Mesothelial cell of epicardium (in vitro differentiated cells): ENCODE measurements around the gene COL27A1. TPM values are rescaled to one million over a fixed set of nuclear protein-coding genes. Genes with fewer than 3 reads are reported as not detected.

Source experiments
- DNase-seq, 2 experiments: peaks; one replicate each; pipeline ENCODE4 v3.0.0; 2021; ENCODE audit warnings: low spot score in 2 of 2; ENCODE audit not compliant: unreplicated experiment in 2 of 2
- H3K27ac Mint-ChIP-seq: 2 replicates; pipeline ENCODE4 v1.8.0; 2021; ENCODE audit warnings: mixed read lengths
- H3K27me3 Mint-ChIP-seq: 2 replicates; pipeline ENCODE4 v1.8.0; 2021; ENCODE audit warnings: low read depth, mixed read lengths
- H3K36me3 Mint-ChIP-seq: 2 replicates; pipeline ENCODE4 v1.8.0; 2021; ENCODE audit warnings: mixed read lengths
- H3K4me1 Mint-ChIP-seq: 2 replicates; pipeline ENCODE4 v1.8.0; 2021; ENCODE audit warnings: mixed read lengths
- H3K4me3 Mint-ChIP-seq: 2 replicates; pipeline ENCODE4 v1.8.0; 2021; ENCODE audit warnings: mild to moderate bottlenecking, moderate library complexity, mixed read lengths
- H3K9me3 Mint-ChIP-seq: 2 replicates; pipeline ENCODE4 v1.8.0; 2021; ENCODE audit warnings: mixed read lengths
- CTCF ChIP-seq: fragments of 200-600 bp; sonication (generic); IDR thresholded peaks from one replicate; pipeline ENCODE4 v1.5.0; 2021; ENCODE audit warnings: antibody characterized with exemption; ENCODE audit not compliant: unreplicated experiment
- total RNA-seq: library from RNA; stranded (reverse); gene quantifications from 3 replicates; pipeline ENCODE4 v1.2.1, GENCODE V29; 2021

COL27A1 gene
- total RNA-seq, 1 donor from 2014 or later, result 138 TPM

DNA sequence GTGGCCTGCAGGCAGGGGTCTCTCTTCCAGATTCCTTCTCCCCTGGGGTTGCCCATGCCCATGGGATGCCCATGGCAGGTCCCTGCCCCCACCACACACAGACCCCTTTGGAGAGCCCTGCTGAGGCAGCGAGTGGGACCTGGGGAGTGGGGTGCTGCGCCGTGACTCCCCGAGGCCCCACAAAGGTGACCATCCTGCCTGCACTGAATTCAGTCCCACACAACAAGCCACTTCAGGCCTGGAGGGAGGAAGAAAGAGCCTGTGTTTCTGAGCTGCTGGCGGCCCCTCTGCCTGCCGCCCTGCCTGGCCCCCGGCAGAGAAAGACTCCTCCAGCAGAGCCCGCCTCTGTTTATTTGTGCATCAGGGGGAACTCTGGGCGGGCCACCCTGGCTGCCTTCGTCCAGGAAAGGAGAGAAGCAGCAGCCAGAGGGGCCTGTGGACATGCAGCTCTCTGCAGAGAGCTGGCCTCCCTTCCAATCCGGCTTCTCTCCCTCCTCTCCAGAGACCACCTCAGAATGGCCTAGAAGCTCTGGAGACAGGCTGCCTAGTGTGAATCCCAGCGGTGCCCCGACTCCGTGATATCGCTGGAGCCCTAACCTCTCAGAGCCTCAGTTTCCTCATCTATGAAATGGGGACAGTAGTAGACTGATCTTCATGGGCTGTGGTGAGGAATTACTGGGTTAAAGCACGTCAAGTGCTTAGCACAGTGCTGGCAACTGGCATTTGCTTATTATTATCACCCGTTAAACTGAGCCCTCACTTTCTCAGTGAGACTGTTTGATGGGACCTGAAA, 72.9 kb downstream of the COL27A1 start:
- peak overlapping the region; percentile 100 for H3K27ac Mint-ChIP-seq
- no peak overlapping the region for H3K4me3 Mint-ChIP-seq
- no peaks in the 10 kb centered on the region for H3K9me3 Mint-ChIP-seq
- no peaks in the 10 kb centered on the region for H3K27me3 Mint-ChIP-seq
- peaks cover 6% of the 10 kb centered on the region for H3K36me3 Mint-ChIP-seq
- TF ChIP-seq CTCF, result no peak
- peaks cover 56% of the 10 kb centered on the region for H3K4me1 Mint-ChIP-seq
- DNase-seq, result no peak

DNA sequence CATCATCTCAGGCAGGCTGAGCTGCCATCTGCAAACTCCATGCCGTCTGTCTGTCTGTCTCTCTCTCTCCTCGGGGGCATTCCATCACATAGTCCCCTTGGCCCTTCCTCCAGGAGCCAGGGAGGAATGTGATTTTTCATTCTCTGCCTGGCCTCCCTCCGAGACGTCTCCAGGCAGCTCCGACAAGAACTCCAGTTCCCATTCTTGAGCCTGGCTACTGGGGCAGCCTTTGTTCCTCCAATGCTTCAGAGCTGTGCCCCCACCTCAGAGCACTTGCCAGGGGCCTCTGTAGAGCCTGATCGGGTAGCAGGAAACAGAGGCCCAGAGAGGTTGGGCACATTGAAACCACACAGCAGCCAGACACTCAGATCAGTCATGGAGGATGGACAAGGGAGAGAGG, 74.0 kb downstream of the COL27A1 start:
- Mint-ChIP-seq H3K4me1 (peaks cover 65% of the 10 kb centered on the region), H3K9me3 (no peaks in the 10 kb centered on the region), H3K27me3 (no peaks in the 10 kb centered on the region), H3K27ac (peak overlapping the region; percentile 100), H3K36me3 (peaks cover 4% of the 10 kb centered on the region), H3K4me3 (no peak overlapping the region)
- no peak for TF ChIP-seq CTCF
- peak in 1 of 2 experiments; percentile 45 for DNase-seq

DNA sequence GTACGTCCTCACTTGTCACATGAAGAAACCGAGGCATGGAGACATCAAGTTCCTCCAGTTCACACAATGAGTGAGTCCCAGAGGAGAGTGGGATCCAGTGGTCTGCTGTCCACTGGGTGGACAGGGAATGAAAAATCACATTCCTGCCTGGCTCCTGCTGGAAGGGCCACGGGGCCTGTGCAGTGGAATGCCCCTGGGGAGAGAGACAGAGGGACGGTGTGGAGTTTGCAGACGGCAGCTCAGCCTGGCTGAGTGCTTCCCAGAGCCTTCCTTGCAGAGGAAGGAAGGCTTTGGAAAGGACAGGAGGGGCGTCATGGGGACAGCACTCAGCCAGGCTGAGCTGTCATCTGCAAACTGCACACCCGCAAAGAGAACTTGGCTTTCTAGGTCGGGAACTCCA, 74.7 kb downstream of the COL27A1 start:
- Mint-ChIP-seq H3K36me3 (peaks cover 4% of the 10 kb centered on the region), H3K4me3 (no peak overlapping the region), H3K27me3 (no peaks in the 10 kb centered on the region), H3K4me1 (peaks cover 70% of the 10 kb centered on the region), H3K9me3 (no peaks in the 10 kb centered on the region), H3K27ac (peak overlapping the region; percentile 100)
- DNase-seq, result peak in 1 of 2 experiments; percentile 49
- TF ChIP-seq CTCF, result no peak

DNA sequence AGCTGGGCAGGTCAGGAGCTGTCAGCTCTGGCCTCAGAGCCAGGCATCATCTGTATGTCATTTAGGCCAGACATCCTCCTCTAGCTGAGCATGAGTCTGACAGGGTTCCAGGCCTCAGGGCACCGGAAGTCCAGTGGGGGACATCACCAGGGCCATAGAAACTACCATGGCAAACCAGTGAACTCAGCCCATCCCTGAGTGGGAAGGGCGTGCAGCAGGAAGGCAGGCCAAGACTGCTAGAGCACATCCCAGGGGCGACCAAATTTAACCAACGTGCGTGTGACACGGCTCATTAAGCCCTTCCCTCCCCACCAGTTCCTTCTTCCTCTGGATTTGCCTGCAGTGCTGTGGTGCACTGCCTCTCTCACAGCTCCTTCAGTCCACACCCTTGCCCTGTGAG, 75.9 kb downstream of the COL27A1 start:
- no peaks in the 10 kb centered on the region for H3K27me3 Mint-ChIP-seq
- no peaks in the 10 kb centered on the region for H3K9me3 Mint-ChIP-seq
- DNase-seq, result no peak
- peak overlapping the region; percentile 77 for H3K27ac Mint-ChIP-seq
- no peak overlapping the region for H3K4me3 Mint-ChIP-seq
- no peak for TF ChIP-seq CTCF
- H3K36me3 Mint-ChIP-seq, result peaks cover 4% of the 10 kb centered on the region
- H3K4me1 Mint-ChIP-seq, result peaks cover 71% of the 10 kb centered on the region

DNA sequence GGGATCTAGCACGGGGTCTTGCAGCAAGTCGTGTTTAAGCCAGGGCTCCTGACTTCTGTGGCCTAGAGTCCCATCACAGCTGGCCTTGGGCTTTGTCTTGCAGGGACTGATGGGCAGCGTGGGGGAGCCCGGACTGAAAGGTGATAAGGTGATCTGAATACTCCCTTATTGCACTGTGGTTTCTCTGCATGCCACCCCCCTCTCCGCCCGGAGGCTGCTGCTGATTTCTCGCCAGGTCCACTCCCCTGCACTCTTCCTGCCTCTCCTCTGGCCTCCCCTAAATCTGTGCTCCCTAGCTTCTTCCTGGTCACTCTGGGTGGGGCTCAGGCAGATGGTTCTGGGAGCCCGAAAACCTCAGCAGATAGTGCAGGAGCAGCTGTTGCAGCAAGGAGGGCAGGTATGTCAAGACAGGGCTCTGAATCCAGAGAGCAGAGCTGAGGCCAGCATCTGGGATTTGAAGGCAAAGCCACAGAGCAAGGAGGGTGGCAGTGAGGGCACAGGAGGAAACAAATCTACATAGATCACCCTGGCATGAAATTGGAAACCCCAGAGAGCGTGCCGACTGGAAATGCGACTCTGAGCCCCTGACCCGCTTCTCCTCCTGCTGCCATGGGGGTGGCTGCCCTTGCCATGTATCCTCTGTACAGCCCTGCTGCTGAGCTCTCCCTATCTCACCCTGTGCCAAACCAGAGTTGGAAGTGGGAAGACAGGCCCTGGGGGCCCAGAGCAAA, 76.5 kb downstream of the COL27A1 start:
- Mint-ChIP-seq H3K36me3 (peaks cover 4% of the 10 kb centered on the region), H3K4me3 (no peak overlapping the region), H3K9me3 (no peaks in the 10 kb centered on the region), H3K4me1 (peaks cover 74% of the 10 kb centered on the region), H3K27me3 (no peaks in the 10 kb centered on the region), H3K27ac (peak overlapping the region; percentile 77)
- no peak for DNase-seq
- no peak for TF ChIP-seq CTCF
